GM19023 (cell line): ENCODE results near the gene B3GALT5.
"Not testable (repeated sequence)": the region's sequence is repeated elsewhere in the genome, so short reads cannot be mapped to it uniquely, and the experiment has no call there.

ENCODE experiments used
- ATAC-seq: cut with Tn5 transposase; IDR thresholded peaks from one replicate; pipeline ENCODE4 v1.9.1; 2021; ENCODE audit warnings: mild to moderate bottlenecking, moderate library complexity; ENCODE audit not compliant: unreplicated experiment

Gene B3GALT5

GRCh38 chr21:39666026-39666425 is 53.3 kb downstream of the B3GALT5 start:
- no peak for ATAC-seq

DNA sequence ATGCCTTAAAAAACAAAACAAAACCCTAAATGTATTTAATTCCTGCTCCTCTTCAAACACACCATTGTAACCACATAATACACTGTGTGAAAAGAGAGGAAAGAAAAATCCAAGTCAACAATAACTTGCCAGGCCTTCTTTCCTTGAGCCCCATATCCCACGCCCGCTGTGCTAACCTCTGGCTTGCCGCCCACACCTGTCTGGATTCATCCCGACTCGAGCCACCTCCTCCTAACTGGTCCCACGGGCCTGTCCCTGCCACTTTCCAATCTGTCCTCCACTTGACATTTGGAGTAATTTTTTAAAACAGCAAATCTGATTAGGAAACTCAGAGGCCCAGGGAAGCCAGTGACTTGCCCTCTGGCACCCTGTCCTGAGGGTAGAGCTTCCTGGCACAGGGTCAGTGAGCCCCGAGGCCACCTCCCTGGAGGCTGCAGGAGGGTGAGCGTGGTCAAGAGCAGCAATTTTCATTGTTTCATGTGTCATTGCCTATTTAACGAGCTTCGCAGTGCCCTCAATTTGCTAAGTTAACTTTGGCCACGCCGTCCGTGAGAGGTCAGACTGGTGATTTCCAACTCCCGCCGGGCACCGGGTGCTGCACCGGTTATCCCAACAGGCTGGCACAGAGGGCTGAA is 54.1 kb downstream of the B3GALT5 start:
- ATAC-seq, result no peak

DNA sequence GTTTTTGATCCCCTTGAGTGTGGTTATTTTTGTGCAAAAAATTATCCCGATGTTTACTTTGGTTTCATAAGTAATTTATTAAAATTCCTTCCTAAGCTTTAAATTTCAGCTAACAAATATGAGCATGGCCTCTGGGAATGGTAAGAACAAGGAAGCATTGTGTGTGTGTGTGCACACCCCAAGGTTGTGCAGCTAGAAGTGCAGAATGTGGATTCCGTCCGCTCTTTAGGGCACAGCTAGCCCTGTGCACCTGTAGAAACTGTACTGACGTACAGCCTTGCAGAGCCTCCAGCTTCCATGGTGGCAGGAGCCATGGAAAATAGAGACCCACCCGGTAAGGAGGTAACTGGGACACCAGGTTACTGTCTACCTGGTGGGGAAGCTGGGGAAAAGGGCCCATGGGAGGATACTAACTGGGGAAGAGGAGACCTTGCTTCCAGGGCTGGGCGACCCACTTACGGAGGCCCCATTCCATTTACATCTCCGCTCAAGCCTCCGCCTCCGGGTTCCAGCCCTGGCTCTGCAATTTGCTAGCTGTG is 54.7 kb downstream of the B3GALT5 start:
- no peak for ATAC-seq

GRCh38 chr21:39668369-39668768 is 55.6 kb downstream of the B3GALT5 start:
- ATAC-seq, result no peak

GRCh38 chr21:39669485-39669884 is 56.7 kb downstream of the B3GALT5 start:
- no peak for ATAC-seq

DNA sequence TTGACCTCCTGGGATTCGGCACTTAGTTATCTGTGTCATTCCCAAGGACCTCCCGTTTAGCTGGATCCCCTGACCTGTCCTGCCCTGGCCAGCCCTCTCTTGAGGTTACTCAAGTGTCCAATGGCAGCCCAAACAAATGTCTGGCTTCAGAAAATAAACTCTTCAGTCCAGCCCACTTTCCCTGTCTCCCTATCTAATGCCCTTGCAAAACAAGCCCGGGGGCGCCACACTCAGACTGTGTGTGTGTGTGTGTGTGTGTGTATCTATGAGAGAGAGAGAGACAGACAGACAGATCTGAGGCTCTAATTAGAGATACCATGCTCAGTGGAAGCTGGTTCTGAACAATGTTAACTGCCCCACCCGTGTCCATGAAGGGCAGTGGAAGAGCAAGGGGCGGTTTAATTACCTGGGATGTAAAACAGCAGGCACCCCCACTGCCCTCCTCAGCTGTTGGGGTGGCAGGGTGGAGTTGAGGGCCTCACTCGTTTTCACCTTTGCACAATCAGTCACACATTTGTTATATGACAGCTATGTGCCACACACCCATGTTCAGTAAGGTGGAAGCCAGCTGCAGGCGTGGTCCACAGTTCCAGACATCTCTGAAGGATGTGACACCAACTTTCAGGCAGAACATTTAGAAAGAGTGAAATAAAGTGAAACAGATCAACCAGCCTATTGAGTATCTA is 57.4 kb downstream of the B3GALT5 start:
- no peak for ATAC-seq

- no peak for ATAC-seq
Measured at GRCh38 chr21:39670701-39671100, 58.0 kb downstream of the B3GALT5 start.

GRCh38 chr21:39671986-39672385 is 59.2 kb downstream of the B3GALT5 start:
- no peak for ATAC-seq

GRCh38 chr21:39673163-39673562 is 60.4 kb downstream of the B3GALT5 start:
- ATAC-seq, result no peak

DNA sequence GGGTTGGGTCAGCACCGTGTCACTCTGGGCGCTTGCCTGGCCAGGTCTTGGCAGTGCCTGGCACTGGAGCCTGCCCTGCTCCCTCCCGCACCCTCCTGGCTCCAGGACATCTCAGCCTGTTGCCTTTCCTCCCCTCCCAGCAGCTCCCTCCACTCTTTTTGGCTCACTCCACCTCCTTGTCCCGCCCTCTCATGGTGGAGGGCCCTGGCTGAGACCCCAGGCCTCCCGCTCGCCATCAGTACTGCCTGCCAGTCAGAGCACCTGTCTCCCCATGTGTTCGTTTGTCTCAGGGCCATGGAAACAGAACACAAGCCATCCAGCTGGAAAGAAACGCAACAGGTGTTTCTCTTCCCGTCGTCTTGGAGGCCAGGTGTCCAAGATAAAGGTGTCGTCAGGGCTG is 61.0 kb downstream of the B3GALT5 start:
- ATAC-seq, result no peak

DNA sequence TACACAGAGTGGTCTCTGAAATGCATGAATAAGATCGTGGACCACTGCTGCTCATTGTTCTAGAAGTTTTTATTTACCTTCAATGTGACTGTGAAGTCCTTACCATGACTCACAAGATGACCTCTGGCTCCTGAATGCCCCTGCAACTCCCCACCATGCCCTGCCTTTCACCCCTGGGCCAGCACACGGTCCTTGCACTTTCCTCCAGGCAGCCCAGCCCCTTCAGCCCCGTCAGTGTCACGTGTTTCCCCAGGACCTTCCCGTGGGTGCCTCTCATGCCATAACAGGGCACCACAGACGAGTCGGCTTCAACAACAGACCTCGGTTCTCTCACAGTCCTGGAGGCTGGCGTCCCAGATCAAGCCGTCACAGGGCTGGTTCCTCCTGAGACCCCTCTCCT is 62.1 kb downstream of the B3GALT5 start:
- no peak for ATAC-seq

DNA sequence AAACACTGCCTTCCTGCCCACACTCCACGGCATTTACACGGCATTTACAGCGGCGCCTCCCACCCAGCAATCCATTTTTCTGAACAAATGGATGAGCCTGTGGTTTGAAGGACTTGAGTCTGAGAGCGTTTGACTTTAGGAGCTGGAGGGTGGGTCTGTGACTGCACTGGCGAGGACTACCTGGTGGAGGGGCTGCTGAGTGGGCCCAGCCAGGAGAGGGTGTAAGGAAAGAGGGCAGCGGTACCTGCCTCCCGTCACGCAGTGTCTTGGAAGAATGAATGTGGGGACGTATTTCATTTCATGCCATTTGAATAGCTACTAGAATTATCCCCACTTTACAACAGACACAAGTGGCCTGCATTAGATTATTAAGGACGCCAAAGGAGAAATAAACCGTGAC is 62.9 kb downstream of the B3GALT5 start:
- ATAC-seq, result no peak

DNA sequence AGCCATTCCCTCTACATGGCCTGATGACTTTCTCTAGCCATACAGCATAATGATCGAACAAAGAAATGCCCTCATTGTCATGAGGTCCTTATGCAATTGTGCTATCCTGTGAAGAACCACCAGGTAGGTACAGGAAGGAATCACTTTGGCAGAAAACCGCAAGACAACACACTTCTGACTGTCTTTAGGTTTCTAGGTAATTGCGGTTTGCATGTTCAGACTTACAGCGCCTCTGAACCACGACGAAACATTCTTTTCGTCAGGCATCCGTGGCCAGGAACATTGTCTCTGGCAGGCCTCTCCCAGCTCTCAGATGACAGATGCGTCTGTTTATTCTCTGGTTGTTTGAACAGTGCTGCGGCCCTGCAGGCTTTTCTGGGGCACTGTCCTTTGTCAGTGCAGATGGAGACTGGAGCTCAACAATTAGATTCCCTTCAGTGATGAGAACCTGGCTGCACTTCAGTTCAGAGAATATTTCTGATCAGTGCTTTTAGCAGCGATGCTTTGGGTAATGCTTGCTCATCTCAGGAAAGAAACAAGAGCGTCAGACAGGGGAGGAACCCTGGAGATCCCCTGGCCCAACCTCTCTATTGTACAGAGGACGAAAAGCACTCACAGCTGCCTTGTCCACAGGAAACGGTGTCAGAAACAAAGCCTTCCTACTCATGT is 63.4 kb downstream of the B3GALT5 start:
- no peak for ATAC-seq

DNA sequence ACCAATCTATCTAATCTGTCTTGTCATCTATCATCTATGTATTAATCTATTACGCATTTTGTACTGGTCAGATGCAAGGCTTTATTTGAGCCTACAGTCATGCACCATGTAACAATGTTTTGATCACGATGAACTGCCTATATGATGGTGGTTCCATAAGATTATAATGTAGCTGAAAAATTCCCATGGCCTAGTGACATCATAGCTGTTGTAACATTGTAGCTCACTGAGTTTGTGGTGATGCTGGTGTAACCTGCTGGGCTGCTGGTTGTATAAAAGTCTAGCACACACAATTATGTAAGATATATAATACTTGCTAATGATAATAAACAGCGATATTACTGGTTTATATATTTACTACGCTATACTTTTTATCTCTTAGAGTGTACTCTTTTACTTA is 67.5 kb downstream of the B3GALT5 start:
- ATAC-seq, result no peak

GRCh38 chr21:39681257-39681656 is 68.5 kb downstream of the B3GALT5 start:
- ATAC-seq, result no peak

- no peak for ATAC-seq
Measured at GRCh38 chr21:39681845-39682244, 69.1 kb downstream of the B3GALT5 start.

DNA sequence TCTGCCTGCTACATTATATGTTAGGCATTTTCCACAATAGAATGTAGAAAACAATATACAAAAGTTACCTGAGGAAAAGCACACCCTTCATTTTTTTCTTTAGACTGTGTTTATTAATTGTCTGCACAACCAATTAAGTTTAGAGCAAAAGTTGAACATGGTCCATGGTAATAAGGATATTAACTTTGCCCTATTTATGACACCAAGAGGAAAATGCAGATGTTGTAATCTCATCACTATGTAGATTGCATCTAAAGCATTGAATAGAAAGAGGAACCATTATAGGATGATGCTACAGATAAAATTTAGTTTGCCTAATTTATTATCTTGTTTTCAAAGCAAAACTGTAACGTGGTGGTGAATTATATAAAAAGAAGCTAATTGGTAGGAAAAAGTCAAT is 72.5 kb downstream of the B3GALT5 start:
- ATAC-seq, result no peak

DNA sequence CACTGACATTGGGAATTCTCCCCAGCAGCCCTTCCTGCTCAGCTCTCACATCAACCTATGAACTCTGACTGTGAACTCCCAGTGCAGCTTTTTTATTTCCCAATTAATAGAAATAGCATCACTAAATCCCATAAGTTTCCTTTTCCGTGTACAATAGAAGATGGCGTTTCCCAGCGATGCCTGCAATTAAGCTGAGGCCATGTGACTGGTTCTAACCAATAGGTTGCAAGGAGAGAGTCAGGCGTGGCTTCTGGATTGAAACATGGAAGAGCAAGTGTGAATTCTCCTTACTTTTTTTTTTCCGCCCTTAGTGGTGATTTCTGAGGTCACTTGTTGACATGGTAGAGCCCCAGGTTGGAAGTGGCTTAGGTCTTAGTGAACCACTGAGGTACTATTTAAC is 73.3 kb downstream of the B3GALT5 start:
- ATAC-seq, result no peak

GRCh38 chr21:39686646-39687468 is 74.1 kb downstream of the B3GALT5 start:
- ATAC-seq, result no peak

DNA sequence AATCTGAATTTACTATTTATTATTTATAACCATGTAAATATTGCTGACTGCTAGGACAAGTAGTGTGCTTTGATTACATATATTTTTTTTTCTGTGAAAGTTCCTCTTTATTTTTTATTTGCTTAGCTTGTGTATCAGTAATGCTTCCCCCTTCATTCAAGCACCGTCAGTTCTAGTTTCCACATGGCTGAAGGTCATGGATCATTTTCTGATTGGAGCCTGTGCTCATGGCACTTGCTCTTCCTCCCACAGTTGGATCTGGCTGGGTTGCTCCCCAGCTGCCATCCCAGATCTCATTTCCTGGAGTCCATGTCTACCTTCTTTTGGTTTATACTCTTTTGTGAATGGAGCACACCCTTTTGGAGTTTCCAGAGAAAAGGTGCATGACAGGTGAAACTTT is 75.3 kb downstream of the B3GALT5 start:
- no peak for ATAC-seq

GRCh38 chr21:39689860-39690259 is 77.1 kb downstream of the B3GALT5 start:
- not testable (repeated sequence) for ATAC-seq
